GM12878 (cell line): ENCODE measurements around the gene SLC29A4. TPM values are rescaled to one million over a fixed set of nuclear protein-coding genes. Genes with fewer than 3 reads are reported as not detected.
"Not testable (repeated sequence)": the region's sequence is repeated elsewhere in the genome, so short reads cannot be mapped to it uniquely, and the experiment has no call there.

Experiments
- ATAC-seq: fragments of 200-7000 bp; cut with Tn5 transposase; 3 replicates; pipeline ENCODE4 v1.9.1; 2020; ENCODE audit warnings: mild to moderate bottlenecking, moderate library complexity
- BruUV-seq: library from RNA; stranded (reverse); fragments of 400-500 nt; replicated peaks from 2 replicates; lab custom pipeline; 2021; lab: Mats Ljungman, UMichigan
- CTCF ChIA-PET: fragments of 300-600 bp; sonication (Branson Sonifier 250); formaldehyde crosslinking; extraction: SDS; loops from one replicate; lab custom pipeline; 2021; ENCODE audit warnings: inconsistent platforms; lab: Yijun Ruan, JAX
- POLR2A ChIA-PET: fragments of 350-600 bp; formaldehyde crosslinking; extraction: SDS; loops from one replicate; lab custom pipeline; 2021; ENCODE audit warnings: inconsistent platforms; lab: Charles Lee
- RAD21 ChIA-PET: fragments of 300-600 bp; sonication (Branson Sonifier 250); formaldehyde crosslinking; loops from one replicate; lab custom pipeline; 2023; ENCODE audit warnings: antibody characterized with exemption; ENCODE audit not compliant: unreplicated experiment; lab: Charles Lee
- SMC1A ChIA-PET: fragments of 300-600 bp; sonication (Branson Sonifier 250); formaldehyde crosslinking; loops from one replicate; lab custom pipeline; 2023; ENCODE audit not compliant: unreplicated experiment, uncharacterized antibody; lab: Charles Lee
- DNase-seq: peaks from one replicate; pipeline ENCODE4 v3.0.0-alpha.2; 2011; ENCODE audit warnings: low read depth, low spot score
- FAIRE-seq: peaks from 3 replicates; lab custom pipeline; 2011; peaks lifted over from hg19 to GRCh38; lab: Jason Lieb, UNC
- H2AFZ ChIP-seq: 2 replicates; pipeline ENCODE4 v1.6.0; 2011; ENCODE audit warnings: low read depth, low read length, control low read depth; ENCODE audit not compliant: control insufficient read depth
- H3K27ac ChIP-seq: 2 replicates; pipeline ENCODE4 v1.5.1; 2011; ENCODE audit warnings: control low read depth; ENCODE audit not compliant: control insufficient read depth, insufficient read depth
- H3K27me3 ChIP-seq, 2 experiments: replicated peaks in 1 of 2; 2 replicates each; pipeline versions ENCODE4 v1.6.0 to v1.6.1; 2011; ENCODE audit warnings: low read length in 1 of 2; ENCODE audit not compliant: control insufficient read depth in 2 of 2, insufficient read depth in 2 of 2
- H3K36me3 ChIP-seq, 2 experiments: 2 replicates each; pipeline ENCODE4 v1.5.1; 2011; ENCODE audit warnings: low read length in 1 of 2; ENCODE audit not compliant: control insufficient read depth in 2 of 2, insufficient read depth in 2 of 2
- H3K4me1 ChIP-seq: 2 replicates; pipeline ENCODE4 v1.6.1; 2011; ENCODE audit warnings: mild to moderate bottlenecking, low read length, moderate library complexity, mixed read lengths; ENCODE audit not compliant: control insufficient read depth, insufficient read depth
- H3K4me2 ChIP-seq: 2 replicates; pipeline ENCODE4 v1.6.0; 2011; ENCODE audit warnings: control low read depth; ENCODE audit not compliant: control insufficient read depth, insufficient read depth
- H3K4me3 ChIP-seq: fragments of 200-600 bp; sonication (generic); 2 replicates; pipeline ENCODE4 v1.5.1; 2016
- H3K79me2 ChIP-seq: 2 replicates; pipeline ENCODE4 v1.6.0; 2011; ENCODE audit warnings: low read length; ENCODE audit not compliant: control insufficient read depth, insufficient read depth
- H3K9ac ChIP-seq: 2 replicates; pipeline ENCODE4 v1.8.0; 2011; ENCODE audit warnings: low read length, control low read depth, mixed read lengths; ENCODE audit not compliant: control insufficient read depth, insufficient read depth
- H3K9me3 ChIP-seq: replicated peaks from 3 replicates; pipeline ENCODE4 v1.5.1; 2011; ENCODE audit warnings: mild to moderate bottlenecking, low read length; ENCODE audit not compliant: control insufficient read depth, insufficient read depth
- H4K20me1 ChIP-seq: 2 replicates; pipeline ENCODE4 v1.6.0; 2011; ENCODE audit not compliant: control insufficient read depth, insufficient read depth
- CBFB ChIP-seq: IDR thresholded peaks from 2 replicates; pipeline ENCODE4 v1.6.1; 2016; ENCODE audit warnings: antibody characterized with exemption, low read depth
- HDGF ChIP-seq: fragments of 450-650 bp; IDR thresholded peaks from 2 replicates; pipeline ENCODE4 v1.6.1; 2016; ENCODE audit warnings: antibody characterized with exemption
- MYB ChIP-seq: fragments of 150-350 bp; IDR thresholded peaks from 2 replicates; pipeline ENCODE4 v1.6.1; 2014; ENCODE audit warnings: mild to moderate bottlenecking, low read depth, low read length, borderline replicate concordance
- ZNF217 ChIP-seq: fragments of 450-650 bp; IDR thresholded peaks from 2 replicates; pipeline ENCODE4 v1.6.1; 2017; ENCODE audit warnings: antibody characterized with exemption, mild to moderate bottlenecking
- ZNF384 ChIP-seq: IDR thresholded peaks from 2 replicates; pipeline ENCODE4 v1.6.1; 2012; ENCODE audit warnings: low read depth, mild to moderate bottlenecking, low read length, improper control_type of control experiment, borderline replicate concordance
- WGBS: methylation state at CpG from one replicate; pipeline ENCODE4 v1.1.6; 2016; ENCODE audit warnings: low lambda C conversion rate; ENCODE audit not compliant: insufficient replicate concordance, insufficient coverage; ENCODE audit errors: missing lambda C conversion rate; 5-methylcytosine and 5-hydroxymethylcytosine counted together
- in situ Hi-C: fragments of 300-500 bp; cut with MboI; formaldehyde crosslinking; loops from 9 replicates; pipeline ENCODE4 v1.14.3; 2018; ENCODE audit warnings: mixed read lengths
- intact Hi-C: fragments of 100-400 bp; cut with micrococcal nuclease; formaldehyde crosslinking; loops from one replicate; pipeline ENCODE4 v1.14.2; 2022; ENCODE audit not compliant: unreplicated experiment
- polyA plus RNA-seq, 11 experiments: library from polyadenylated mRNA; depleted of rRNA in 4 of 11; unstranded in 6 of 11; stranded (reverse) in 5 of 11; fragments of >200 nt; fragmentation: Nextera tagmentation in 4 of 11; fragmentation: Illumina TruSeq in 1 of 11; extraction: Ambion mirVana in 4 of 11; extraction: Trizol in 1 of 11; gene quantifications; 1 replicate in 1 of 11; 2 replicates in 10 of 11; pipeline versions ENCODE4 v1.2.1 to v1.2.3, GENCODE V29; 2011 to 2016; ENCODE audit warnings: inconsistent platforms in 2 of 11, missing spikeins in 2 of 11, low read depth in 1 of 11
- total RNA-seq, 4 experiments: library from RNA; depleted of rRNA in 3 of 4; stranded (reverse); fragments of >200 nt in 3 of 4; fragmentation: Illumina TruSeq in 1 of 4; extraction: Trizol in 1 of 4; gene quantifications; 2 replicates each; pipeline versions ENCODE4 v1.2.1 to v1.2.3, GENCODE V29; 2013 to 2021

The SLC29A4 gene
- total and polyA plus RNA-seq, 10 of the 15 experiments (the other 5 are each of a cell fraction or from before 2014, with no cell fraction given): 0.11 to 0.72 (median 0.23) TPM; not detected in 3

GRCh38 chr7:5266191-5267028, 16.3 kb upstream of the SLC29A4 start:
- no peak for FAIRE-seq
- TF ChIP-seq CBFB (no peak), HDGF (no peak), ZNF384 (no peak), MYB (no peak), ZNF217 (no peak)
- TF ChIP-seq, all 136 proteins: peak for 0
- Histone ChIP-seq H3K27me3 (no peaks in the 10 kb centered on the region), H4K20me1 (no peaks in the 10 kb centered on the region), H3K27ac (no peak overlapping the region), H2AFZ (no peak overlapping the region), H3K36me3 (no peaks in the 10 kb centered on the region), H3K4me1 (no peaks in the 10 kb centered on the region), H3K4me2 (no peak overlapping the region), H3K79me2 (no peaks in the 10 kb centered on the region), H3K4me3 (no peak overlapping the region), H3K9me3 (no peaks in the 10 kb centered on the region), H3K9ac (no peak overlapping the region)
- in situ Hi-C loops: no loop called here
- ChIA-PET CTCF (no interaction called here), RAD21 (no interaction called here), SMC1A (no interaction called here), POLR2A (no interaction called here)
- no peak for DNase-seq
- no TSS peak for BruUV-seq
- WGBS: 50% methylated on average over 19 of the region's 20 CpGs
- intact Hi-C loops: no loop called here
- no peak for ATAC-seq

- POLR2A ChIA-PET: interaction anchor here (0.6 kb wide), 1 partner anchor 1123 kb away, joined by 3 read pairs; no protein-coding TSS in a partner anchor
- ATAC-seq: not testable (repeated sequence)
Measured at GRCh38 chr7:5267829-5268228, 14.9 kb upstream of the SLC29A4 start.

GRCh38 chr7:5269992-5270657, 12.6 kb upstream of the SLC29A4 start:
- H2AFZ ChIP-seq, in situ Hi-C loops, H3K36me3 ChIP-seq, BruUV-seq, SMC1A ChIA-PET, H3K4me3 ChIP-seq, intact Hi-C loops, POLR2A ChIA-PET, H4K20me1 ChIP-seq, H3K4me2 ChIP-seq, DNase-seq, H3K79me2 ChIP-seq, FAIRE-seq, H3K9ac ChIP-seq, H3K27ac ChIP-seq, H3K27me3 ChIP-seq, H3K4me1 ChIP-seq, RAD21 ChIA-PET, H3K9me3 ChIP-seq, ATAC-seq: not testable (repeated sequence)
- CTCF ChIA-PET: interaction anchor here (1.0 kb wide), 1 partner anchor 10 kb away, joined by 3 read pairs; no protein-coding TSS in a partner anchor
- 45% methylated on average over 12 of the region's 12 CpGs for WGBS

More at GRCh38 chr7:5267829-5268228, 14.9 kb upstream of the SLC29A4 start:
- 39% methylated on average over 8 of the region's 8 CpGs for WGBS
- H3K9ac ChIP-seq, in situ Hi-C loops, H2AFZ ChIP-seq, BruUV-seq, H3K27ac ChIP-seq, FAIRE-seq, H3K27me3 ChIP-seq, intact Hi-C loops, DNase-seq, RAD21 ChIA-PET, H3K4me2 ChIP-seq, H3K36me3 ChIP-seq, CTCF ChIA-PET, H3K79me2 ChIP-seq, SMC1A ChIA-PET, H4K20me1 ChIP-seq, H3K4me3 ChIP-seq, H3K4me1 ChIP-seq, H3K9me3 ChIP-seq: not testable (repeated sequence)
